NT2/D1 (cell line): ENCODE results near the gene CAPRIN1.

Source experiments
- SUZ12 ChIP-seq: IDR thresholded peaks from 2 replicates; pipeline ENCODE4 v1.6.1; 2011; ENCODE audit not compliant: insufficient read length, insufficient read depth; ENCODE audit errors: extremely low read depth
- YY1 ChIP-seq: IDR thresholded peaks from 2 replicates; pipeline ENCODE4 v1.6.1; 2011; ENCODE audit not compliant: insufficient read length, insufficient read depth
- ZNF274 ChIP-seq: IDR thresholded peaks from 2 replicates; pipeline ENCODE4 v1.6.1; 2011; ENCODE audit warnings: mild to moderate bottlenecking, low read depth, low read length

DNA sequence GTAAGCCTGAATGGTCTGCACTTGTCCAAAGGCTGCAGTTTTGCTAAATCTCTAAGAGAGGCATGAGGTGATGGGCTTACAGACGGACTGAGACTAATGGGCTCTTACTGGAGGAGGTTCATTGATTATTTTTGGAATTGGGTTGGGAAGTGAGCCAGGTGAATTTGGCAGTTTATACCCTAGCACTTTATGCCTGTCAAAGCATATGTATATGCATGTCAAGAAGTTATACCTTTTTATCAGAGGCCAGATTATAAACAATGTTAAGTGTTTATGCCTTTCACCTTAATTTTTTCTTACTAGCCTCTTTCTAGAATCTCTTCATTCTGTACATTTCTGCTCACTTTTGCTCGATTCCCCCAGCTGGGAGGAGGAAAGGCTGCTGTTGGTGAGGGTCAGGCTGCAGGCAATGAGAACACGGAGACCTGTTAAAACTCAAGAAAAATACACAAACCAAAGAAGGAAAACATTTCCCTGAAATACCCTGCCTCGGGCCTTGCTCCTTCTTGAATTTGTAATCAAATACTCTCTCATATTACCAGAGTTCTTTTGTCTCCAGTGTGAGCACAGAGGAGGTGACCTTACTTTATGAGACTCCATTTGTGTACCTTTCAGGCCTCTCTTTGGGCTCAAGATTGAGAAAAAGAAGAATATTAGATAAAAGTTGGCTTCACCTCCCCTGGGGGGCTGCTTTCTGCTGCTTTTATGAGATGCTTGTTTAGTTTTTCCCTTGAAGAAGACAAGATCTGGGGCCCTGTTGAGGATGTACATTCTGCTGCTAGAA is 73.5 kb downstream of the CAPRIN1 start:
- no peak for TF ChIP-seq SUZ12
- TF ChIP-seq ZNF274, result no peak
- no peak for TF ChIP-seq YY1
